HepG2 (cell line): ENCODE measurements around the gene ZFYVE21. TPM values are rescaled to one million over a fixed set of nuclear protein-coding genes. Genes with fewer than 3 reads are reported as not detected.

Experiments used
- ATAC-seq: fragments of 200-7000 bp; cut with Tn5 transposase; 3 replicates; pipeline ENCODE4 v1.9.1; 2020; ENCODE audit warnings: mild to moderate bottlenecking, moderate library complexity
- BruUV-seq: library from RNA; stranded (reverse); fragments of 400-500 nt; replicated peaks from 2 replicates; lab custom pipeline; 2021; lab: Mats Ljungman, UMichigan
- CTCF ChIA-PET: fragments of 300-600 bp; formaldehyde crosslinking; extraction: SDS; loops from one replicate; lab custom pipeline; 2021; ENCODE audit warnings: low total read pairs, inconsistent platforms, low intra/inter-chr PET ratio; lab: Yijun Ruan, JAX
- POLR2A ChIA-PET: fragments of 350-600 bp; sonication (Branson Sonifier 250); formaldehyde crosslinking; loops from one replicate; lab custom pipeline; 2020; ENCODE audit warnings: antibody characterized with exemption, inconsistent platforms; lab: Yijun Ruan, JAX
- DNase-seq: peaks from one replicate; pipeline ENCODE4 v3.0.0-alpha.2; 2015; ENCODE audit warnings: low spot score
- FAIRE-seq: peaks from 3 replicates; lab custom pipeline; 2011; peaks lifted over from hg19 to GRCh38; lab: Jason Lieb, UNC
- H2AFZ ChIP-seq: one replicate; pipeline ENCODE4 v1.6.1; 2011; ENCODE audit warnings: low read length, inconsistent platforms
- H3K27ac ChIP-seq: fragments of 300-600 bp; 3 replicates; pipeline ENCODE4 v1.8.0; 2011; ENCODE audit warnings: mixed run types, mild to moderate bottlenecking, mixed read lengths, low read length, inconsistent platforms; ENCODE audit not compliant: insufficient read depth; ENCODE audit errors: extremely low read length
- H3K27me3 ChIP-seq, 2 experiments: fragments of 200-600 bp in 1 of 2; 2 replicates in 1 of 2; 3 replicates in 1 of 2; pipeline versions ENCODE4 v1.6.0 to v1.8.0; 2011; ENCODE audit warnings: low read length in 2 of 2, mild to moderate bottlenecking in 2 of 2, moderate library complexity in 2 of 2, inconsistent platforms in 1 of 2; ENCODE audit not compliant: insufficient read depth in 2 of 2, control insufficient read depth in 1 of 2
- H3K36me3 ChIP-seq, 2 experiments: fragments of 200-600 bp in 1 of 2; replicated peaks in 1 of 2; 2 replicates in 1 of 2; 3 replicates in 1 of 2; pipeline versions ENCODE4 v1.5.1 to v1.8.0; 2011; ENCODE audit warnings: low read length in 2 of 2, inconsistent platforms in 1 of 2; ENCODE audit not compliant: insufficient read depth in 2 of 2, control insufficient read depth in 1 of 2
- H3K4me1 ChIP-seq: 2 replicates; pipeline ENCODE4 v1.5.1; 2012; ENCODE audit warnings: low read length, inconsistent platforms; ENCODE audit not compliant: insufficient read depth
- H3K4me2 ChIP-seq: 2 replicates; pipeline ENCODE4 v1.6.0; 2011; ENCODE audit warnings: low read depth, low read length, inconsistent platforms
- H3K4me3 ChIP-seq, 3 experiments: fragments of 200-600 bp in 1 of 3; sonication (generic), shearing (Covaris generic) in 1 of 3; replicated peaks in 1 of 3; 2 replicates each; pipeline ENCODE4 v1.5.1; 2011 to 2016; ENCODE audit warnings: low read length in 3 of 3, inconsistent platforms in 2 of 3, low read depth in 2 of 3, mild to moderate bottlenecking in 2 of 3, control low read depth in 1 of 3, mixed read lengths in 1 of 3; ENCODE audit not compliant: insufficient read depth in 1 of 3
- H3K79me2 ChIP-seq: one replicate; pipeline ENCODE4 v1.6.1; 2011; ENCODE audit warnings: low read length, inconsistent platforms; ENCODE audit not compliant: insufficient read depth
- H3K9ac ChIP-seq: 2 replicates; pipeline ENCODE4 v1.6.0; 2011; ENCODE audit warnings: mild to moderate bottlenecking, low read depth, low read length, inconsistent platforms; ENCODE audit not compliant: insufficient read depth
- H3K9me3 ChIP-seq: 2 replicates; pipeline ENCODE4 v1.5.1; 2012; ENCODE audit warnings: mild to moderate bottlenecking, low read length
- H4K20me1 ChIP-seq: 2 replicates; pipeline ENCODE4 v1.6.0; 2011; ENCODE audit warnings: inconsistent platforms, mild to moderate bottlenecking, low read length, moderate library complexity; ENCODE audit not compliant: insufficient read depth
- AGO2 ChIP-seq: fragments of 200-400 bp; formaldehyde crosslinking; optimal IDR thresholded peaks from 2 replicates; pipeline ENCODE3; 2017; ENCODE audit warnings: mild to moderate bottlenecking, low read depth, low read length, moderate library complexity
- CAMTA2 ChIP-seq: sonication (generic); formaldehyde crosslinking; IDR thresholded peaks from 2 replicates; pipeline ENCODE4 v1.4.0; 2020; ENCODE audit warnings: mild to moderate bottlenecking, missing genetic modification reagents, borderline replicate concordance
- HDAC2 ChIP-seq: sonication (generic); formaldehyde crosslinking; IDR thresholded peaks from 2 replicates; pipeline ENCODE4 v1.4.0; 2020; ENCODE audit warnings: missing genetic modification reagents
- KMT2A ChIP-seq: sonication (generic); formaldehyde crosslinking; IDR thresholded peaks from 2 replicates; pipeline ENCODE4 v1.4.0; 2020; ENCODE audit warnings: missing genetic modification reagents
- POLR2A ChIP-seq, 2 experiments: IDR thresholded peaks; 2 replicates each; pipeline ENCODE4 v1.6.1; 2011; ENCODE audit warnings: low read depth in 2 of 2, low read length in 2 of 2, mild to moderate bottlenecking in 1 of 2, moderate library complexity in 1 of 2; ENCODE audit not compliant: insufficient read depth in 1 of 2
- TBL1XR1 ChIP-seq: fragments of 150-350 bp; IDR thresholded peaks from 2 replicates; pipeline ENCODE4 v1.6.1; 2014; ENCODE audit warnings: borderline replicate concordance, low read length; ENCODE audit not compliant: partially characterized antibody
- ZSCAN9 ChIP-seq: IDR thresholded peaks from 2 replicates; pipeline ENCODE4 v1.6.1; 2016; ENCODE audit warnings: borderline replicate concordance
- WGBS: methylation state at CpG from one replicate; pipeline ENCODE4 v1.1.6; 2017; ENCODE audit warnings: low lambda C conversion rate; 5-methylcytosine and 5-hydroxymethylcytosine counted together
- in situ Hi-C: cut with HindIII; loops from 2 replicates; pipeline ENCODE4 v1.10.0; 2017; ENCODE audit warnings: low pct_unique_long_range_greater_than_20kb; ENCODE audit not compliant: extremely low pct_ligation_motif_present
- intact Hi-C: fragments of 100-400 bp; cut with micrococcal nuclease; formaldehyde crosslinking; loops from one replicate; pipeline ENCODE4 v1.10.0; 2022; ENCODE audit not compliant: unreplicated experiment
- polyA plus RNA-seq, 8 experiments: library from polyadenylated mRNA; depleted of rRNA in 3 of 8; stranded (reverse) in 7 of 8; unstranded in 1 of 8; fragments of >200 nt; fragmentation: Illumina TruSeq in 4 of 8; extraction: Trizol in 4 of 8; gene quantifications; 2 replicates each; pipeline versions ENCODE4 v1.2.1 to v1.2.3, GENCODE V29; 2011 to 2016; ENCODE audit warnings: low read depth in 4 of 8, missing spikeins in 1 of 8, mixed read lengths in 1 of 8; ENCODE audit not compliant: insufficient read depth in 1 of 8
- total RNA-seq, 5 experiments: library from RNA; depleted of rRNA; stranded (reverse); fragments of >200 nt; fragmentation: Illumina TruSeq; extraction: Trizol; gene quantifications; 2 replicates each; pipeline ENCODE4 v1.2.3, GENCODE V29; 2016; ENCODE audit warnings: low read depth in 1 of 5
- TF ChIP-seq, protein P1 (sequence below): sonication (generic); formaldehyde crosslinking; IDR thresholded peaks from 2 replicates; pipeline ENCODE4 v1.5.1; 2020; ENCODE audit warnings: mild to moderate bottlenecking, missing genetic modification reagents, borderline replicate concordance

Gene ZFYVE21
- total and polyA plus RNA-seq, 2 of the 13 experiments (the other 11 are each of a cell fraction or from before 2014, with no cell fraction given): 34.3 to 34.4 TPM

DNA sequence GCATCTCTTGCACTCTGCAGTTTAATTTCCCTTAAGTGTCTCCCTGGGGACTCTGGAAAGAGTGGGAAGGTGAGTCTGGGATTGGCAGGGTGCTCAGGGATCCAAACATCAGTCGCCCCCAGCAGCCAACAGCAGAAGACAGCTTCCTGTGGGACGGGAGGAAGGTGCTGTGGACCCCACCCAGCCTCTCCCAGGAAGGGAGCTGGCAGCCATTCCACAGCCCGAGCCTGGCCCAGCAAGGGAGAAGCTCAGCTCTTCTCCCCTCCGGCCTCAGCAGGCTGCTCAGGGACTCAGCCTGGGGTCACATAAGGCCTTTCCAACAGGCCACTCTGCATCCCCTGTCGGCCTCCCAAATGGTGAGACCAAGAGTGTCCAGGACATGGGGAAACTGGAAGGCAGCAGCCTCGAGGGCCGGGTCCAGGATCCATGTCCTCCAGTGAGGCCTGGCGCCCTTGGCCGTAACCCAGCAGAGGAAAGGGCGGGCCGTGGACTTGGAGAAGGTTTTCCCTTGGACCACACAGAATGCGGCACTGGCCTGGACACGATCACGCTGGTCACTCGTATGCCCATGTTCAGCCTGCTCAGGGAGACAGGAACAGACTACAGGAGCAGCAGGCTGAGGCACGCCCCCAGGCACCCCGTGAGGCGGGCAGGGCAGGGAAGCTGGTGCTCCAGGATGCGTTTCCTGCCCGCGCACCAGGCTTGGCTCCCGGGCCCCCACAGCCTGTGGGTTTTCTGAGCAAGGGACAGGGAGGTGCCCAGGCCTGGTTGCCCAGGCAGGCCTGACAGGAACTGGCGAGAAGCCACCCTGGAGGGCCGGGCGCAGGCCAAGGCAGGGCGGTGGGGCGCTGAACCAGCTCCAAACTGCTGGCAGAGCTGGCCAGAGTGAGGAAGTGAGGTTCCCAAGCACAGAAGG, 3.8 kb upstream of the ZFYVE21 start:
- Histone ChIP-seq H3K4me2 (no peak overlapping the region), H3K4me1 (peaks cover 19% of the 10 kb centered on the region), H3K27ac (no peak overlapping the region), H3K4me3 (no peak overlapping the region), H4K20me1 (no peaks in the 10 kb centered on the region; the same call in 1 of the 2 replicates), H3K9ac (no peak overlapping the region), H3K9me3 (no peaks in the 10 kb centered on the region), H3K27me3 (no peaks in the 10 kb centered on the region; a peak in 1 of 5 replicates), H3K79me2 (peaks cover 13% of the 10 kb centered on the region), H3K36me3 (peaks cover 6 to 23% of the 10 kb centered on the region in 2 experiments; a peak in 3 of 5 replicates), H2AFZ (no peak overlapping the region)
- in situ Hi-C loops: no loop called here
- BruUV-seq: no TSS peak
- DNase-seq: no peak
- CTCF ChIA-PET: no interaction called here
- intact Hi-C loops: no loop called here
- FAIRE-seq: no peak
- TF ChIP-seq AGO2 (peak; percentile 71), KMT2A (no peak), POLR2A (IDR thresholded peaks at IDR 0.05; ENCODE audit: insufficient read depth in 1 of 2, low read depth in 2 of 2, low read length in 2 of 2) (peak in 1 of 2 experiments; percentile 17; a peak in 1 of 4 replicates), CAMTA2 (CRISPR knock-in tag) (no peak)
- POLR2A ChIA-PET: no interaction called here
- WGBS: 97% methylated on average over 15 of the region's 27 CpGs
- ATAC-seq: no peak

DNA sequence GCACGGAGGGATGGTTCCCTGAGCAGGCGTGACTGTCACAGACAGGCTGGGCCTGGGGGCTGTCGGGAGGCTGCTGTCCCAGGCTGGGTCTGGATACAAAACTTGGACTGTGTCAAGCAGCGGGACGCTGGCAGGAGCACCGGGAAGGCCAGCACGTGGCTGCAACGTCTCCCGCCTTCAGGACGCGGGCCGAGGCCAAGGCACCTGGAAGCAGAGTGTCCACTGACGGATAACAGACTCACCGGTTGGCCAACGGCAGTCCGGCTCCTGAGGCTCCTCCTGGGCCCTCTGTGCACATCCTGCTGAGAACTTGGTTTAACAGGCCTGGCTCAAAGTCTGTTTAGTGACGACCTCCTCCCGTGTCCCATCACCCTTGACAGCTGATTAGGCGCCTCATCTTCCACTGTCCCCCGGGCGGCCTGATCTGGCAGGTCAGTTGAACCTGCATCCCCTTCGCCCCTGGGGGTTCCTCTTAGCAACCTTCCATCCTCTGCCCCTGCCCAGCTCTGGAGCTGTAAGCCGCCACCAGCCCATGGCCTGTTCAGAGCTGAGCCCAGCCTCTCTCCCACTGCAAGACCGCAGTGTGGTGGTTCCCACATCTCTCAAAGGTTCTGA, 2.9 kb upstream of the ZFYVE21 start:
- Histone ChIP-seq H4K20me1 (no peaks in the 10 kb centered on the region; the same call in 1 of the 2 replicates), H3K4me2 (no peak overlapping the region), H3K9me3 (no peaks in the 10 kb centered on the region), H3K9ac (no peak overlapping the region), H3K79me2 (peaks cover 22% of the 10 kb centered on the region), H3K4me1 (peaks cover 28% of the 10 kb centered on the region), H2AFZ (no peak overlapping the region), H3K4me3 (no peak overlapping the region), H3K36me3 (peaks cover 4 to 18% of the 10 kb centered on the region in 2 experiments; a peak in 3 of 5 replicates), H3K27me3 (no peaks in the 10 kb centered on the region; a peak in 1 of 5 replicates), H3K27ac (peak overlapping the region; percentile 17)
- FAIRE-seq (no peak), DNase-seq (no peak), ATAC-seq (no peak)
- ChIA-PET POLR2A (no interaction called here), CTCF (no interaction called here)
- BruUV-seq: no TSS peak
- in situ Hi-C loops (no loop called here), intact Hi-C loops (no loop called here)
- 94% methylated on average over 17 of the region's 24 CpGs for WGBS
- TF ChIP-seq, protein P1, sequence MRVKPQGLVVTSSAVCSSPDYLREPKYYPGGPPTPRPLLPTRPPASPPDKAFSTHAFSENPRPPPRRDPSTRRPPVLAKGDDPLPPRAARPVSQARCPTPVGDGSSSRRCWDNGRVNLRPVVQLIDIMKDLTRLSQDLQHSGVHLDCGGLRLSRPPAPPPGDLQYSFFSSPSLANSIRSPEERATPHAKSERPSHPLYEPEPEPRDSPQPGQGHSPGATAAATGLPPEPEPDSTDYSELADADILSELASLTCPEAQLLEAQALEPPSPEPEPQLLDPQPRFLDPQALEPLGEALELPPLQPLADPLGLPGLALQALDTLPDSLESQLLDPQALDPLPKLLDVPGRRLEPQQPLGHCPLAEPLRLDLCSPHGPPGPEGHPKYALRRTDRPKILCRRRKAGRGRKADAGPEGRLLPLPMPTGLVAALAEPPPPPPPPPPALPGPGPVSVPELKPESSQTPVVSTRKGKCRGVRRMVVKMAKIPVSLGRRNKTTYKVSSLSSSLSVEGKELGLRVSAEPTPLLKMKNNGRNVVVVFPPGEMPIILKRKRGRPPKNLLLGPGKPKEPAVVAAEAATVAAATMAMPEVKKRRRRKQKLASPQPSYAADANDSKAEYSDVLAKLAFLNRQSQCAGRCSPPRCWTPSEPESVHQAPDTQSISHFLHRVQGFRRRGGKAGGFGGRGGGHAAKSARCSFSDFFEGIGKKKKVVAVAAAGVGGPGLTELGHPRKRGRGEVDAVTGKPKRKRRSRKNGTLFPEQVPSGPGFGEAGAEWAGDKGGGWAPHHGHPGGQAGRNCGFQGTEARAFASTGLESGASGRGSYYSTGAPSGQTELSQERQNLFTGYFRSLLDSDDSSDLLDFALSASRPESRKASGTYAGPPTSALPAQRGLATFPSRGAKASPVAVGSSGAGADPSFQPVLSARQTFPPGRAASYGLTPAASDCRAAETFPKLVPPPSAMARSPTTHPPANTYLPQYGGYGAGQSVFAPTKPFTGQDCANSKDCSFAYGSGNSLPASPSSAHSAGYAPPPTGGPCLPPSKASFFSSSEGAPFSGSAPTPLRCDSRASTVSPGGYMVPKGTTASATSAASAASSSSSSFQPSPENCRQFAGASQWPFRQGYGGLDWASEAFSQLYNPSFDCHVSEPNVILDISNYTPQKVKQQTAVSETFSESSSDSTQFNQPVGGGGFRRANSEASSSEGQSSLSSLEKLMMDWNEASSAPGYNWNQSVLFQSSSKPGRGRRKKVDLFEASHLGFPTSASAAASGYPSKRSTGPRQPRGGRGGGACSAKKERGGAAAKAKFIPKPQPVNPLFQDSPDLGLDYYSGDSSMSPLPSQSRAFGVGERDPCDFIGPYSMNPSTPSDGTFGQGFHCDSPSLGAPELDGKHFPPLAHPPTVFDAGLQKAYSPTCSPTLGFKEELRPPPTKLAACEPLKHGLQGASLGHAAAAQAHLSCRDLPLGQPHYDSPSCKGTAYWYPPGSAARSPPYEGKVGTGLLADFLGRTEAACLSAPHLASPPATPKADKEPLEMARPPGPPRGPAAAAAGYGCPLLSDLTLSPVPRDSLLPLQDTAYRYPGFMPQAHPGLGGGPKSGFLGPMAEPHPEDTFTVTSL: no peak
- TF ChIP-seq ZSCAN9 (CRISPR knock-in tag) (no peak), HDAC2 (CRISPR knock-in tag) (no peak), TBL1XR1 (no peak)
